Type B pancreatic cell (in vitro differentiated cells): Measurements from ENCODE around the gene WFIKKN1. TPM values are rescaled to one million over a fixed set of nuclear protein-coding genes. Genes with fewer than 3 reads are reported as not detected.
A peak's percentile ranks its signal among the peaks of the same experiment; 100 is the strongest.

Experiments
- DNase-seq: peaks from one replicate; pipeline ENCODE4 v3.0.0; 2021; ENCODE audit warnings: mixed read lengths; ENCODE audit not compliant: unreplicated experiment; ENCODE audit errors: extremely low spot score
- H3K27ac Mint-ChIP-seq: 2 replicates; pipeline ENCODE4 v1.8.0; 2021; ENCODE audit warnings: mild to moderate bottlenecking, mixed read lengths
- H3K27me3 Mint-ChIP-seq: 2 replicates; pipeline ENCODE4 v1.8.0; 2021; ENCODE audit warnings: mixed read lengths
- H3K36me3 Mint-ChIP-seq: 2 replicates; pipeline ENCODE4 v1.8.0; 2021; ENCODE audit warnings: mixed read lengths
- H3K4me1 Mint-ChIP-seq: one replicate; pipeline ENCODE4 v1.8.0; 2021; ENCODE audit warnings: mixed read lengths; ENCODE audit not compliant: unreplicated experiment
- H3K4me3 Mint-ChIP-seq: 2 replicates; pipeline ENCODE4 v1.8.0; 2021; ENCODE audit warnings: mild to moderate bottlenecking, mixed read lengths
- H3K9me3 Mint-ChIP-seq: 2 replicates; pipeline ENCODE4 v1.8.0; 2021; ENCODE audit warnings: mixed read lengths
- total RNA-seq: library from RNA; stranded (reverse); gene quantifications from 2 replicates; pipeline ENCODE4 v1.2.1, GENCODE V29; 2021; ENCODE audit warnings: low replicate concordance
- TF ChIP-seq, protein P1 (sequence below): fragments of 200-600 bp; sonication (generic); conservative IDR thresholded peaks from 2 replicates; pipeline ENCODE4 v1.5.0; 2021; ENCODE audit warnings: antibody characterized with exemption, mild to moderate bottlenecking

The WFIKKN1 gene
- total RNA-seq, 1 donor from 2014 or later = 9.0 TPM

- Mint-ChIP-seq H3K36me3 (no peaks in the 10 kb centered on the region), H3K27ac (no peak overlapping the region), H3K4me1 (no peaks in the 10 kb centered on the region), H3K9me3 (no peaks in the 10 kb centered on the region), H3K27me3 (no peaks in the 10 kb centered on the region), H3K4me3 (no peak overlapping the region)
- DNase-seq = no peak
- TF ChIP-seq, protein P1, sequence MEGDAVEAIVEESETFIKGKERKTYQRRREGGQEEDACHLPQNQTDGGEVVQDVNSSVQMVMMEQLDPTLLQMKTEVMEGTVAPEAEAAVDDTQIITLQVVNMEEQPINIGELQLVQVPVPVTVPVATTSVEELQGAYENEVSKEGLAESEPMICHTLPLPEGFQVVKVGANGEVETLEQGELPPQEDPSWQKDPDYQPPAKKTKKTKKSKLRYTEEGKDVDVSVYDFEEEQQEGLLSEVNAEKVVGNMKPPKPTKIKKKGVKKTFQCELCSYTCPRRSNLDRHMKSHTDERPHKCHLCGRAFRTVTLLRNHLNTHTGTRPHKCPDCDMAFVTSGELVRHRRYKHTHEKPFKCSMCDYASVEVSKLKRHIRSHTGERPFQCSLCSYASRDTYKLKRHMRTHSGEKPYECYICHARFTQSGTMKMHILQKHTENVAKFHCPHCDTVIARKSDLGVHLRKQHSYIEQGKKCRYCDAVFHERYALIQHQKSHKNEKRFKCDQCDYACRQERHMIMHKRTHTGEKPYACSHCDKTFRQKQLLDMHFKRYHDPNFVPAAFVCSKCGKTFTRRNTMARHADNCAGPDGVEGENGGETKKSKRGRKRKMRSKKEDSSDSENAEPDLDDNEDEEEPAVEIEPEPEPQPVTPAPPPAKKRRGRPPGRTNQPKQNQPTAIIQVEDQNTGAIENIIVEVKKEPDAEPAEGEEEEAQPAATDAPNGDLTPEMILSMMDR = no peak
Measured at GRCh38 chr16:657487-657886, 26.7 kb downstream of the WFIKKN1 start.

DNA sequence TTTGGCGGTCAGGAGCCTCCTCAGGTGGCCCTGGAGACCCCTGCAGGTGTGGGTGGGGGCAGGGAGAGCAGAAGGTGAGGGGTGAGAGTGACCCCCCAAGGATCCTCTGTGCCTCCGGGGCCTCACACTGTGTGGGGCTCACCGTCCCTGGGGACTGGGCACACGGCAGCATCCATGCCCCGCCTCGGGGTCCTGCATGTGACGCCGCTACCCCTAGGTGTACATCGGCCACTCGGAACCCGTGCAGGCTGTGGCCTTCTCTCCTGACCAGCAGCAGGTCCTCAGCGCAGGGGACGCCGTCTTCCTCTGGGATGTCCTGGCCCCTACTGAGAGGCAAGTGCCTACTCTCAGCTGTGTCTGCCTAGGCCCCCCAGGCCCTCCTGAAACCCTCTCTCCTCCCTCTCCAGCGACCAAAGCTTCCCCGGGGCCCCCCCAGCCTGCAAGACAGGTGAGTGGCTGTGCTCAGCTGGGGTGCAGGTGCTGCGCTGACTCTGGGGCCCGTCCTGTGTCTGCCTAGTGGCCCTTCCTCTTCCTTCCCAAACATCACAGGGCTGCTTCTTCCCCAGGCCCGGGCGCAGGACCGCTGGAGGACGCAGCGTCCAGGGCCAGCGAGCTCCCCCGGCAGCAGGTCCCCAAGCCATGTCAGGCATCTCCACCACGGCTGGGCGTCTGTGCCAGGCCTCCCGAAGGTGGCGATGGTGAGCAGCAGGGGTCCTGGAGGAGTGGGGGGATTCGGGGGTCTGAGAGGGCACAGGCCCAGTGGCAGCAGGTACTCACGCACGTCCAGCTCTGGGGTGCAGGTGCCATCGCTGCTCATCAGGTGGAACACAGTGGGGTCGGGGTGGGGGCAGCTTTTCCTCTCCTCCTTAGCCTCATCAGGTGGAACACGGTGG lies 28.1 kb downstream of the WFIKKN1 start:
- Mint-ChIP-seq H3K36me3 (no peaks in the 10 kb centered on the region), H3K9me3 (no peaks in the 10 kb centered on the region), H3K4me1 (no peaks in the 10 kb centered on the region), H3K27ac (no peak overlapping the region), H3K4me3 (no peak overlapping the region), H3K27me3 (no peaks in the 10 kb centered on the region)
- TF ChIP-seq, protein P1 = peak; percentile 16
- no peak for DNase-seq

GRCh38 chr16:659618-660017 lies 28.8 kb downstream of the WFIKKN1 start:
- Mint-ChIP-seq H3K9me3 (no peaks in the 10 kb centered on the region), H3K4me3 (no peak overlapping the region), H3K4me1 (no peaks in the 10 kb centered on the region), H3K36me3 (no peaks in the 10 kb centered on the region), H3K27me3 (no peaks in the 10 kb centered on the region), H3K27ac (no peak overlapping the region)
- DNase-seq = no peak
- TF ChIP-seq, protein P1 = no peak

DNA sequence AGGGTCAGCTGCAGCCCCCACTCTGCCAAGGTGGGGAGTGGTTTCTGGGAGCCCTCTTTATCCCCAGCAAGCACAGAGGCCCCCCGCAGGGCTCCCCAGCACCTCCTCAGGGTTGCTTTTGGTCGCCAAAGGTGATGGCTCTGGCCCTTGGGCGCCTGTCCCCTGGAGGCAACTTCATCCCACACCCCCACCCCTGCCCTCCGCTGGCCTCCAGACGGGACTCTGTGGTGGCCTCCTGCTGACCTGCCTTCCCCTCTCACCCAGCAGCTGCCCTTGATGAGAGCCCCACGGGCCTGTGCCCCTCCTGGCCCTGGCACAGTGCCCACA lies 29.3 kb downstream of the WFIKKN1 start:
- H3K27ac Mint-ChIP-seq = no peak overlapping the region
- DNase-seq = no peak
- TF ChIP-seq, protein P1 = no peak
- H3K27me3 Mint-ChIP-seq = no peaks in the 10 kb centered on the region
- H3K4me1 Mint-ChIP-seq = no peaks in the 10 kb centered on the region
- H3K4me3 Mint-ChIP-seq = no peak overlapping the region
- H3K36me3 Mint-ChIP-seq = no peaks in the 10 kb centered on the region
- H3K9me3 Mint-ChIP-seq = no peaks in the 10 kb centered on the region

- Mint-ChIP-seq H3K4me1 (no peaks in the 10 kb centered on the region), H3K36me3 (no peaks in the 10 kb centered on the region), H3K4me3 (no peak overlapping the region), H3K27ac (no peak overlapping the region), H3K9me3 (no peaks in the 10 kb centered on the region), H3K27me3 (no peaks in the 10 kb centered on the region)
- TF ChIP-seq, protein P1 = peak; percentile 78
- no peak for DNase-seq
Measured at GRCh38 chr16:660459-661183, 29.8 kb downstream of the WFIKKN1 start.
